HG03139 (cell line): ENCODE results near the gene SPATS2L.

Experiments
- ATAC-seq: cut with Tn5 transposase; IDR thresholded peaks from one replicate; pipeline ENCODE4 v1.9.1; 2021; ENCODE audit not compliant: unreplicated experiment

The SPATS2L gene

DNA sequence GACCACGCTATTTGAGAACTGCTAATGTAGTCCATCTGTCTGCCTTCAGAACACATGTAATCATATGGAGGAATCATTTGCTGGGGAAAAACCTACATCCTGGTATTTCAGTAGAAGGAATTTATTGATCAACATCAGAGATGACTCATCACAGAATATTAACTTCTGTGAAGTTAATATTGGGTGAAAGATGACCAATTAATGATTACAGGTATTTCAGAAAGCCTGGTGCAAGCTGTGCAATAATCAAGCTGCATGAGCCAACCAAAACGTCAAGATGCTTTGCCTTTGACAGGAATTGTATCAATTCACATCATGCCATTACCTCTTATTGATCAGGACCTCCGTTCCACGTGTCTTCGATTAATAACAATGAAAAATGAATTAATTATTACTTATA, 9.4 kb upstream of the SPATS2L start:
- ATAC-seq, result no peak

- ATAC-seq, result no peak
Observed at GRCh38 chr2:200297989-200298388, 8.5 kb upstream of the SPATS2L start.

DNA sequence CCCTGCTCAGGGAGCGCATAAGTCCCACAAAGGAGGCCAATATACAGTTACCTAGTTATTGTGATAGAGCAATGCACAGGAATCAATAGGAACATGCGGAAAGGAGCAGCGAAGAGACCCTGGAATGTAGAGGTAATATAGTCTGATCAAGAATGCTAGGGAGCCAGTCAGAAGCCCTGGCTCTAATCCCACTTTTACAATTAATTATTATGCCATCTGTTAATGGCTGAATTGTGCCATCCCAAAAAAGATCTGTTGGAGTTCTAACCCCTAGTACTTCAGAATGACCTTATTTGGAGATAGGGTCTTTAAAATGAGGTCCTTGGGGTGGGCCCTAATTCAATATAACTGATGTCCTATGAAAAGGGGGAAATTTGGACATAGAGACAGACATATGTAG, 7.7 kb upstream of the SPATS2L start:
- no peak for ATAC-seq

- no peak for ATAC-seq
Observed at GRCh38 chr2:200300065-200300464, 6.4 kb upstream of the SPATS2L start.

DNA sequence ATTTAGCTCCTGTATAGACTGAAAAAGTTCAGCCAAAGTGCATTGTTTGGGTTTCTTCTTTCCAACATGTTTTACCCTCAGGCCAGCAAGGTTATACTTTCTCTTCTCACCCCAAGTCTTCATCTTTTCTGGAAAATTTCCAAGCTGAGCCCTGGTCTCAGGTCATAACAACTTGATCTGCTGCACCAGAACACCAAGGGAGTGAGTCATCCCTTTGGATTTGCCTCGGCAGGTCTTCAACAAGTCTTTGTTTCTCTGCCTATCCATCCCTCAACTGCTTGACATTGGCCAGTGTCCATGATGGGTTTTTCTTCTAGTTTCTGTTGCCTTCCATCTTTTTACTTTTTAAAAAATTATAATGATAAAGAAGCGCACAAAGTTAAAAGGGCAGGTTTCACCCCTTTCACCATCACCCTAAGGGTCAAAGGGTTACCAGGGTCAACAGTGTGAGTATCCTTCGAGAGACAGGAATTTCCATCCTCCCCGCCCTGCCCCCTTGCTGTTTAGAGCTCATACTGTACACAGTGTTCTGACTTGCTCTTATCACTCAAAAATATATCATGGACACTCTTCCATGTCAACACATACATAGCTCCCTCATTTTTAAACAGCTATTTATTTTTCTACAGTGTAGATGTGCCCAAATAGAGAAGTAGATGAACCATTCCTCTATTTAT, 5.7 kb upstream of the SPATS2L start:
- no peak for ATAC-seq

- ATAC-seq, result no peak
Observed at GRCh38 chr2:200301953-200302858, 4.3 kb upstream of the SPATS2L start.

DNA sequence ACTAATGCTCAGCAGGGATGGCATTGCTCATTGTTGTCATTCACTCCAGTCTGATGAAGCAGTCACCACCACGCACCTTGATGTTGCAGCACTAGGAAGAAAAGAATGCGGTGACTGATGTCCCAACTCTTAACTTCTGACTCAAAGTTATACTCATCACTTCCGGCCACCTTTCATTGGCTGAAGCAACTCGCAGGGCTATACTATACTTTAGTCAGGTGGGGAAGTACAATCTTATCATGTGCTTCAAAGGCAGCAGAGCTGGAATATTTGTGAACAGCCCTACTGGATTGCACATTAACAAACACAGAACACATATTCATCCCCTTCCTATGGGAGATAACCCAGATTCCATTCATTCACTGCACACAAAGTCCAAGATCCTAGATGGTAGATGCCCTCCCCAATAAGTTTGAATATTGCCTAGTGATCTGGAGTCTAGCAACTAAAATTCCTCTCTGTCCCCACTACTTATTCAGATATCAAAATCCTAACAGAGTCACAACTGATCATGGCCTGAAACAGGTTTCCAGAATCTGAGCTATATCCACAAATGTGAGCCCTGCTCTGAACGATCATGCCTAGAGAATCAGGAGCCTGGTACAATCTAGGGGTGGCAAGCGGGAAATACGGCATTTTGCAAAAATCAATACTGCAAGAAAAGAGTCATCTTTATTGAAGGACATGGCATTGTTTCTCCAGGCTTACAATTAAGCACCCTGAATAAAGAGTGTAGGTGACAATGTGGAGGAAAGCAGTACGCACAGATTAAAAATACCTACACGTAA, 3.4 kb upstream of the SPATS2L start:
- ATAC-seq, result no peak

DNA sequence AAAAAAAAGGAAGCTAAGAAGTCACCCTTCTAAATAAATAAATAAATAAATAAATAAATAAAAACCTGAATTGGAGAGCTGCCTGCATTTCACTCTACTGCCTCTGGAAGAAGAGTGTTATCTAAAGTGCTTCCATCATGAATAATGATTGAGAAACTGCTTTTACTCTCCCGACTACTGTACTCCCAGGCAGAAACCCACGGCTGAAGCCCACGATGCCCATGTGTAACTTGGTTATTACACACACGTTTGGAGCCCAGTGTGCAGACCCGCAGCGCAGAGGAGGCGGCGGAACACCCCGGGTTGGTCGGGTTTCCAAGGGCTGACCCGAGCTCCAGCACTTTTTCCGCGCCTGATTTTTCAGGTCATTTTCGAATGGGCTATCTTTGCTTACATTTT, 697 bp upstream of the SPATS2L start:
- no peak for ATAC-seq

DNA sequence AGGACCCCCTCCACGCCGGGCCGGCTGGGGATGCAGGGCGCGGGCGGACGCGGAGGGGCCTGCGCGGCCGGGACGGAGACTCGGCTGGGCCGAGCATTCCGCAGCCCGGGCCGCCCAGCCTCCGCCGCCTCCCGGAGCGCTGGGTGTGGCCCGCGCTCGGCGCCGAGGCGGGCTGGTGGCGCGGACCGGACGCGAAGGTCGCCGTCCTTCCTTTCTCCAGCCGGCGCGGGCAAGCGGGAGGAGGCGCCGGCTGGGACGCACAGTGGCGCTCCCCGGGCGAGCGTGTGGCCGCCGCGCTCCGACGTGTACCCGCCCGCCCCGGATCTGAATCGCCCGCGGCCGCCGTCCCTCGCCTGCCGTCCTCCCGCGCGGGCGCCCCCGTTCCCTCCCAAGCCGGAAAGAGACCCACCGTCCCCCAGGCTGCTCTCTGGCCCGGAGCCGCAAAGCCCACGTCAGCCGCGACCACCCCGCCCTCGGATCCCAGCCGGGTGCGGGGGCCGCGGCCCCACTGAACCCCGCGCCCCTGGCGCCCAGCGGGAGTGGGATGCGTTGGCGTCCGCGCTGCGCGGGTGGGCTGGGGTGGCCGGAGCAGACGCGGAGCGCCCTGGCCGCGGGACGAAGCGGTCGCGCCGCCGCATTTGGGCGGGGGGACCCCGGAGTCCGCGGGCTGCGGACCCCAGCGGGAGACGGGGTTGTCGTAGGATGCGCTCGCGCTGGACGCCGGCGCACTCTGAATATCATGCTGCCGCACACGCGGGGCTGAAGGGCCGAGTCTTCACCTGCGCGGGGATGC, 634 bp downstream of the SPATS2L start:
- peak; percentile 50 for ATAC-seq

DNA sequence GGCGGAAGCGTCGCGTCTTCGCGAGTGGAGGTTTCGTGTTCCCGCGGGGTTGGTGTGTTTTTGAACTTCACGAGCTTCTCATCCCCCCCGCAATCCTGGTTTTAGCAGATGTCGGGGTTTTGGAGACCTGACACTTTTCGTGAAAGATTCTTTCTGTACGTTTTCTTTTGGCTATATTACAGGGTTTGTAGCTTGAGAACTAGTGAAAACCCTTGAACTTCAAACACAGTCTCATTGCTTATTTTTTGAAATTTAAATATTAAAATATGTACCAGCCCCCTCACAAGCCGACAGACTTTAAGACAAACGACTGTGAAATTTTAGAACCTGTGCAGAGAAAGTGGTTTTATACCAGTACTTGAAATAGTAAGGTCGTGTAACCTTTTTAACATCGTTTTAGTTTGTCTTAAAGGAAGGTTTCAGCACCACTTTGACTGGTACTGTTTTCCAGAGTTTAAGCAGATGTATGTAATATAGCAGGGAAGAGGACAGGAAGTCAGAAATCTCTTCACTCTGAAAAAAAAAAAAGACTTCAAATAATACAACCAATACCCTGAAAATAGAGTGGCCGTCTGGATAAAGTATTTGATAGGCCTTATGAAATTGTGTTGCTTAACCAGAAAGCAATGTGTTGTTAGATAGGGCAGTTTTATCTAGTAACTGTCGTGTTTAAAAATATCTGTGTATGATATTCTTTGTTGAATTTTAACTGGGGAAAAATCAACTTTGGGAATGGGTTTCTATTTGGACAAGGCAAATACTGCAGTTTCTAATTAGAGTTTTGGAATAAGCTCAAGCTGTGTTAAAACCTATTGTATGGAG, 1.4 kb downstream of the SPATS2L start:
- ATAC-seq, result no peak

- ATAC-seq, result no peak
Observed at GRCh38 chr2:200308546-200309295, 2.2 kb downstream of the SPATS2L start.

GRCh38 chr2:200309296-200310049, 3.0 kb downstream of the SPATS2L start:
- no peak for ATAC-seq

DNA sequence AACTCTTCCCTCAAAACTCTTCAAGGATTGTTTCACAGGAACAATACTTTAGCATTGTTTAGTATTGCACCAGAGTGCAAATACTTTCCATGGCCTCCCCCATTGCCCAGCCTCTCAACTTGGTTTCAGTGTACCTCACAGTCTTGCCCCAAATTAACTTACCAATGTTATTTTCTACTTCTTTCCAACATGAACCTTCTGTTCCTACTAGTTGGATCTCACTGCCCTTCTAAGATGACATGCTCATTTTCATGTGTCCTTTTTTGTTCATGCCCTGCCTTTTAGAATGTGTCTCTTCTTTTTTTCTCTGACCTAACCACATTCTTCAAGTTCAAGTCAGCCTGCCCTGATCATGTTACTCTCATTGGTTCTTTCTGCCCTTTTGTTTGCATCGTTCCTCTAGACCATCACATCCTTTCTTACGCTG, 4.1 kb downstream of the SPATS2L start:
- no peak for ATAC-seq

DNA sequence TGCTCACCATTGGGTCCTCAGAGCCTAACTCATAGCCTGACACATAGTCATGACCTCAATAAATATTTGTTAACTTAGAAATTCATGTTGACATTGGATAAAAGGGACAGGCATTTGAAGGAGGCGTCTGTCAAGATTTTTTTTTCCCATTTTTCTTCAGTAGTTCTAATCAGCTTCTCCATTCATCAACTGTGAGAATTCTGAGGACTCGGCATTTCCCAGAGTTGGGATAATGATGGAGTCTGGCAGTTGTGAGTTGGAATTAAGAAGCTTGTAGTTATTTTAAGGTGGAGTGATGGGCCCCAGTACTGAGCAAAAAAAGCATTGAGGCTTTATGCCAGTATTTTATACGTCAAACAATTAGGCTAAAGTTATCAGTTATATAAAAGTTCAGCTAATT, 4.6 kb downstream of the SPATS2L start:
- no peak for ATAC-seq

- no peak for ATAC-seq
Observed at GRCh38 chr2:200314976-200315567, 8.6 kb downstream of the SPATS2L start.

- ATAC-seq, result no peak
Observed at GRCh38 chr2:200317975-200318374, 11.5 kb downstream of the SPATS2L start.

- ATAC-seq, result no peak
Observed at GRCh38 chr2:200318940-200319435, 12.5 kb downstream of the SPATS2L start.
